Subcutaneous abdominal adipose tissue (tissue), 5 donors: ENCODE data around the gene MGAT4A.
A peak's percentile ranks its signal among the peaks of the same experiment; 100 is the strongest.
"Not testable (repeated sequence)": the region's sequence is repeated elsewhere in the genome, so short reads cannot be mapped to it uniquely, and the experiment has no call there.

Experiments used
- H3K27ac ChIP-seq: one replicate; pipeline ENCODE4 v1.7.0; 2013; ENCODE audit warnings: low read depth, mild to moderate bottlenecking, inconsistent platforms, low read length, moderate library complexity
- H3K27me3 ChIP-seq, 5 donors: one replicate each; pipeline ENCODE4 v1.7.0; 2013; ENCODE audit warnings: low read length in 5 of 5, inconsistent platforms in 1 of 5; ENCODE audit not compliant: control insufficient read depth in 5 of 5, insufficient read depth in 4 of 5
- H3K36me3 ChIP-seq, 5 donors: one replicate each; pipeline ENCODE4 v1.7.0; 2013; ENCODE audit warnings: low read length in 5 of 5; ENCODE audit not compliant: control insufficient read depth in 5 of 5, insufficient read depth in 5 of 5
- H3K4me1 ChIP-seq, 5 donors: one replicate each; pipeline ENCODE4 v1.7.0; 2013; ENCODE audit warnings: low read length in 5 of 5, mild to moderate bottlenecking in 3 of 5, moderate library complexity in 1 of 5; ENCODE audit not compliant: control insufficient read depth in 5 of 5, insufficient read depth in 5 of 5
- H3K4me3 ChIP-seq, 5 donors: one replicate each; pipeline ENCODE4 v1.7.0; 2013; ENCODE audit warnings: low read length in 5 of 5, low read depth in 1 of 5
- H3K9ac ChIP-seq, 5 donors: one replicate each; pipeline ENCODE4 v1.7.0; 2013; ENCODE audit warnings: low read length in 5 of 5, mild to moderate bottlenecking in 4 of 5, moderate library complexity in 3 of 5
- H3K9me3 ChIP-seq, 5 donors: one replicate each; pipeline ENCODE4 v1.7.0; 2013; ENCODE audit warnings: low read length in 5 of 5; ENCODE audit not compliant: control insufficient read depth in 5 of 5
- donor health status: healthy.
- donor health status: healthy.
- donor health status: healthy.
- donor health status: healthy.
- donor health status: healthy.

The MGAT4A gene

GRCh38 chr2:98761267-98761781 is 30.4 kb upstream of the MGAT4A start:
- peaks cover 0 to 40% (median 13%) of the 10 kb centered on the region in 5 donors for H3K4me1 ChIP-seq
- no peaks in the 10 kb centered on the region for H3K9me3 ChIP-seq
- no peaks in the 10 kb centered on the region for H3K36me3 ChIP-seq
- H3K9ac ChIP-seq = no peak overlapping the region
- peaks cover 0 to 6% (median 4%) of the 10 kb centered on the region in 5 donors for H3K27me3 ChIP-seq
- H3K27ac ChIP-seq = no peak overlapping the region
- H3K4me3 ChIP-seq = no peak overlapping the region

- no peak overlapping the region for H3K27ac ChIP-seq
- H3K27me3 ChIP-seq = peaks cover 0 to 7% (median 4%) of the 10 kb centered on the region in 5 donors
- no peaks in the 10 kb centered on the region for H3K9me3 ChIP-seq
- H3K4me3 ChIP-seq = no peak overlapping the region
- H3K36me3 ChIP-seq = no peaks in the 10 kb centered on the region
- H3K4me1 ChIP-seq = peaks cover 0 to 36% (median 13%) of the 10 kb centered on the region in 5 donors
- no peak overlapping the region for H3K9ac ChIP-seq
These were observed 29.1 kb upstream of the MGAT4A start for GRCh38 chr2:98759827-98760625.

GRCh38 chr2:98759338-98759737 is 28.4 kb upstream of the MGAT4A start:
- Histone ChIP-seq H3K36me3 (no peaks in the 10 kb centered on the region), H3K9me3 (no peaks in the 10 kb centered on the region), H3K9ac (no peak overlapping the region), H3K4me1 (peaks cover 0 to 36% (median 13%) of the 10 kb centered on the region in 5 donors), H3K27ac (no peak overlapping the region), H3K4me3 (no peak overlapping the region), H3K27me3 (peaks cover 0 to 10% (median 4%) of the 10 kb centered on the region in 5 donors)

- H3K27me3 ChIP-seq = peaks cover 0 to 10% (median 4%) of the 10 kb centered on the region in 5 donors
- H3K9me3 ChIP-seq = no peaks in the 10 kb centered on the region
- H3K9ac ChIP-seq = no peak overlapping the region
- peaks cover 0 to 36% (median 13%) of the 10 kb centered on the region in 5 donors for H3K4me1 ChIP-seq
- no peaks in the 10 kb centered on the region for H3K36me3 ChIP-seq
- H3K27ac ChIP-seq = peak overlapping the region; percentile 8
- peak overlapping the region in 2 of 5 donors; percentile 10 to 13 for H3K4me3 ChIP-seq
These were observed 27.0 kb upstream of the MGAT4A start for GRCh38 chr2:98757904-98758421.

GRCh38 chr2:98753801-98754200 is 22.9 kb upstream of the MGAT4A start:
- no peak overlapping the region for H3K4me3 ChIP-seq
- H3K27ac ChIP-seq = no peak overlapping the region
- no peak overlapping the region for H3K9ac ChIP-seq
- peaks cover 0 to 24% (median 8%) of the 10 kb centered on the region in 5 donors for H3K4me1 ChIP-seq
- H3K36me3 ChIP-seq = no peaks in the 10 kb centered on the region
- H3K9me3 ChIP-seq = no peaks in the 10 kb centered on the region
- peaks cover 0 to 5% (median 0%) of the 10 kb centered on the region in 5 donors for H3K27me3 ChIP-seq

GRCh38 chr2:98752711-98753110 is 21.8 kb upstream of the MGAT4A start:
- not testable (repeated sequence) for H3K9me3 ChIP-seq, H3K4me3 ChIP-seq, H3K27me3 ChIP-seq, H3K27ac ChIP-seq, H3K36me3 ChIP-seq, H3K9ac ChIP-seq
- H3K4me1 ChIP-seq = peaks cover 0 to 18% (median 4%) of the 10 kb centered on the region in 5 donors

GRCh38 chr2:98751748-98752147 is 20.8 kb upstream of the MGAT4A start:
- no peaks in the 10 kb centered on the region for H3K9me3 ChIP-seq
- peaks cover 0 to 6% (median 0%) of the 10 kb centered on the region in 5 donors for H3K27me3 ChIP-seq
- no peak overlapping the region for H3K9ac ChIP-seq

GRCh38 chr2:98750593-98751282 is 19.8 kb upstream of the MGAT4A start:
- Histone ChIP-seq H3K4me3 (no peak overlapping the region), H3K4me1 (peaks cover 0 to 13% (median 0%) of the 10 kb centered on the region in 5 donors), H3K9me3 (no peaks in the 10 kb centered on the region), H3K27ac (no peak overlapping the region), H3K9ac (no peak overlapping the region), H3K27me3 (peaks cover 0 to 6% (median 0%) of the 10 kb centered on the region in 5 donors), H3K36me3 (no peaks in the 10 kb centered on the region)

More at GRCh38 chr2:98751748-98752147, 20.8 kb upstream of the MGAT4A start:
- Histone ChIP-seq H3K4me3 (no peak overlapping the region), H3K36me3 (no peaks in the 10 kb centered on the region), H3K4me1 (peaks cover 0 to 13% (median 0%) of the 10 kb centered on the region in 5 donors), H3K27ac (no peak overlapping the region)

- Histone ChIP-seq H3K4me3 (no peak overlapping the region), H3K9me3 (no peaks in the 10 kb centered on the region), H3K27me3 (peaks cover 0 to 2% (median 0%) of the 10 kb centered on the region in 5 donors), H3K27ac (no peak overlapping the region), H3K36me3 (no peaks in the 10 kb centered on the region), H3K4me1 (peaks cover 0 to 18% (median 0%) of the 10 kb centered on the region in 5 donors), H3K9ac (no peak overlapping the region)
These were observed 18.1 kb upstream of the MGAT4A start for GRCh38 chr2:98749066-98749450.
